ENCODE results near the gene NFKBIE.

DNA sequence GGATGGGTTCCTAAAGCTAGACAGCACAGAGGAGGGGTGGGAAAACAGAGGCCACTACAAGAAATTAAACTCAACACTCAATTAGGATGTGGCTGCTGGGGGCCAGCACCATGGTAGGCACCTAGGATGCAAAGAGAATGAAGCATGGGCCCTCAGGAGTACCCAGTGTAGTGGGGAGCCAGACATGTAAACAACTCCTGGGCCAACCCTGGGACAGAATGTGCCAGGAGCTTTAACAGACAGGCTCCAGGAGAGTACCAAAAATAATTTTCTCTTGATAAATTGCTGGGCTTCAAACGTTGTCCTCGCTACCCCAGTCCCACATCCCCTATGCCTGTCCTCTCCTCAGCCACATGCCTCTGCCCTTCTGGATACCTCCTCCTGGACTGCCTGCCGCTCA lies 6.6 kb upstream of the NFKBIE start:
- TF ChIP-seq, protein P1, sequence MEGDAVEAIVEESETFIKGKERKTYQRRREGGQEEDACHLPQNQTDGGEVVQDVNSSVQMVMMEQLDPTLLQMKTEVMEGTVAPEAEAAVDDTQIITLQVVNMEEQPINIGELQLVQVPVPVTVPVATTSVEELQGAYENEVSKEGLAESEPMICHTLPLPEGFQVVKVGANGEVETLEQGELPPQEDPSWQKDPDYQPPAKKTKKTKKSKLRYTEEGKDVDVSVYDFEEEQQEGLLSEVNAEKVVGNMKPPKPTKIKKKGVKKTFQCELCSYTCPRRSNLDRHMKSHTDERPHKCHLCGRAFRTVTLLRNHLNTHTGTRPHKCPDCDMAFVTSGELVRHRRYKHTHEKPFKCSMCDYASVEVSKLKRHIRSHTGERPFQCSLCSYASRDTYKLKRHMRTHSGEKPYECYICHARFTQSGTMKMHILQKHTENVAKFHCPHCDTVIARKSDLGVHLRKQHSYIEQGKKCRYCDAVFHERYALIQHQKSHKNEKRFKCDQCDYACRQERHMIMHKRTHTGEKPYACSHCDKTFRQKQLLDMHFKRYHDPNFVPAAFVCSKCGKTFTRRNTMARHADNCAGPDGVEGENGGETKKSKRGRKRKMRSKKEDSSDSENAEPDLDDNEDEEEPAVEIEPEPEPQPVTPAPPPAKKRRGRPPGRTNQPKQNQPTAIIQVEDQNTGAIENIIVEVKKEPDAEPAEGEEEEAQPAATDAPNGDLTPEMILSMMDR (IDR thresholded peaks at IDR 0.05) = no peak
- no peak for TF ChIP-seq POLR2A (IDR thresholded peaks at IDR 0.05)

Measured in uterus (tissue), 2 donors.